Activated naive CD4-positive, alpha-beta T cell treated with anti-CD3 and anti-CD28 coated beads for 36 hours (primary cell): ENCODE measurements around the gene AUTS2. TPM values are rescaled to one million over a fixed set of nuclear protein-coding genes. Genes with fewer than 3 reads are reported as not detected.
"Not testable (repeated sequence)": the region's sequence is repeated elsewhere in the genome, so short reads cannot be mapped to it uniquely, and the experiment has no call there.

ENCODE experiments used
- CTCF ChIA-PET: fragments of 350-600 bp; sonication (Branson Sonifier 250); formaldehyde crosslinking; loops from one replicate; lab custom pipeline; 2021; ENCODE audit warnings: antibody characterized with exemption; lab: Charles Lee
- DNase-seq: peaks from one replicate; pipeline ENCODE4 v3.0.0-alpha.2; 2020
- H3K27ac Mint-ChIP-seq: one replicate; pipeline ENCODE4 v1.8.0; 2021; ENCODE audit warnings: mild to moderate bottlenecking, mixed read lengths
- H3K27me3 Mint-ChIP-seq: one replicate; pipeline ENCODE4 v1.8.0; 2021; ENCODE audit warnings: low read depth, mixed read lengths
- H3K36me3 Mint-ChIP-seq: one replicate; pipeline ENCODE4 v1.8.0; 2021; ENCODE audit warnings: low read depth, mixed read lengths
- H3K4me1 Mint-ChIP-seq: one replicate; pipeline ENCODE4 v1.8.0; 2021; ENCODE audit warnings: low read depth, mixed read lengths
- H3K4me3 Mint-ChIP-seq: one replicate; pipeline ENCODE4 v1.8.0; 2021; ENCODE audit warnings: mild to moderate bottlenecking, moderate library complexity, mixed read lengths
- H3K9me3 Mint-ChIP-seq: one replicate; pipeline ENCODE4 v1.8.0; 2021; ENCODE audit warnings: mixed read lengths
- intact Hi-C: fragments of 100-400 bp; cut with micrococcal nuclease; formaldehyde crosslinking; loops from one replicate; pipeline ENCODE4 v1.15.1; 2023
- total RNA-seq, 2 experiments: library from RNA; stranded (reverse); gene quantifications; one replicate each; pipeline ENCODE4 v1.2.3, GENCODE V29; 2021

The AUTS2 gene
- total RNA-seq, 2 experiments from 2014 or later, result 0.79 to 1.1 TPM

DNA sequence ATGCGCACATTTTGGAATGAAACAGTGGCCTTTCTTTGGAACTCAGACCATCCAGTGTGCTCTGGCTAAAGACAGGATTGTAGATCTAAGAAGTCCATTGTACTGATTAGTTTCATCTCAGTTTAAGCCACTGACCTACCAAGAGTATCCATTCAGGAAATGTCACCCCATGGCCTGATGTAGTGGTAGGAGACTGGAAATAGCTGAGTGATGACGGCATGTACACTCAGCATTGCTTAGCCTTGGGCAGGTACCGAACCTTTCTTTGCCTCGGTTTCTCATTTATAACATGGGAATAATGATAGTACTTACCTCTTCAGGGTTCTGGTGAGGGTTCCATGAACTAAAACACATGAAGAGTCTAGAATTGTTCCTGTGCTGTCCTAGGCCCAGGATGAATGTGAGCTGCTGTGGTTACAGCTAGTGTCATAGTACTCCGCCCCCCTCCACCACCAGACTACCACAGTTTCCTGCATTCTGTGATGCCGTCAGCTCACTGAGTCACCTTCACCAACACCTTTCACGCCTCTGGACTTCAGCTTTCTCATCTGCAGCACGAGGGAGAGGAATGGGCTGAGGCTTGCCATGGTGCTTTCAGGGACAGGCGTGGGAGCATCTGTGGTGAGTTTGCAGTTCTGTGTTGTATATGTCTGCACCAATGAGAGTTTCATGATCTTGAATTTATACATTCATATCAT, 1049.7 kb downstream of the AUTS2 start:
- Mint-ChIP-seq H3K9me3 (peaks cover 5% of the 10 kb centered on the region), H3K4me3 (no peak overlapping the region), H3K36me3 (peaks cover 2% of the 10 kb centered on the region), H3K27me3 (no peaks in the 10 kb centered on the region), H3K4me1 (peaks cover 8% of the 10 kb centered on the region), H3K27ac (no peak overlapping the region)
- CTCF ChIA-PET, result no interaction called here
- intact Hi-C loops, result loop anchor here (1.0 to 5.0 kb wide), 3 partner anchors 9 to 285 kb away; no protein-coding TSS in a partner anchor
- peak; percentile 84 for DNase-seq

DNA sequence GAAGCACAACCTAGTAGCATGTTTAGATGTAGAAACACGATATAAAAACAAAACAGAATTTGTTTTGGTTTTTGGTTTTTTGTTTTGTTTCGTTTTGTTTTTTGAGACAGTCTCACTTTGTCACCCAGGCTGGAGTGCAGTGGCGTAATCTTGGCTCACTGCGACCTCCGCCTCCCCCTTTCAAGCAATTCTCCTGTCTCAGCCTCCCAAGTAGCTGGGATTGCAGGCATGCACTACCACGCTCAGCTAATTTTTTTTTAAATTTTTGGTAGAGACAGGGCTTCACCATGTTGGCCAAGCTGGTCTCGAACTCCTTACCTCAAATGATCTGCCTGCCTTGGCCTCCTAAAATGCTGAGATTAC, 1050.2 kb downstream of the AUTS2 start:
- H3K27me3 Mint-ChIP-seq, CTCF ChIA-PET, H3K4me3 Mint-ChIP-seq, H3K4me1 Mint-ChIP-seq, H3K27ac Mint-ChIP-seq, DNase-seq, H3K9me3 Mint-ChIP-seq, H3K36me3 Mint-ChIP-seq: not testable (repeated sequence)
- intact Hi-C loops, result loop anchor here (1.0 to 5.0 kb wide), 3 partner anchors 9 to 286 kb away; no protein-coding TSS in a partner anchor

GRCh38 chr7:70649323-70649722, 1051.0 kb downstream of the AUTS2 start:
- Mint-ChIP-seq H3K36me3 (peaks cover 2% of the 10 kb centered on the region), H3K27ac (no peak overlapping the region), H3K4me1 (peaks cover 8% of the 10 kb centered on the region), H3K27me3 (no peaks in the 10 kb centered on the region), H3K4me3 (no peak overlapping the region), H3K9me3 (peaks cover 5% of the 10 kb centered on the region)
- intact Hi-C loops, result loop anchor here (2.0 to 5.0 kb wide), 2 partner anchors 48 to 287 kb away; no protein-coding TSS in a partner anchor
- DNase-seq, result no peak
- CTCF ChIA-PET, result no interaction called here

DNA sequence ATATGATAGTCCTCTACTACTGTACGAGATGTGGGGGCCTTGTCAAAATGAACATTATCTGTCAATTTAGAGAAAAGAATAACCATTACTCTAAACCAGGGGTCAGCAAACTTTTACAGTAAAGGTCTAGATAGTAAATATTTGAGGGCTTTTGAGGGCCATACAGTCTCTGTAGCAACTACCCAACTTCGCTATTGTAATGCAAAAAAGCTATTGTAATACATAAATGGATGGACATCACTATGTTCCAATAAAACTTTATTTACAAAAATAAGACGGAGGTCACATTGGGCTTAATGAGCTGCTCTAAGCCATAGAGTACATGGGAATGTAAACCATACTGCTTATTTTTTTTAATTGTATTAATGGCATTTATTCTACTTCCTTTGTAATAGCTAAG, 1055.9 kb downstream of the AUTS2 start:
- H3K4me3 Mint-ChIP-seq, result no peak overlapping the region
- H3K27ac Mint-ChIP-seq, result no peak overlapping the region

DNA sequence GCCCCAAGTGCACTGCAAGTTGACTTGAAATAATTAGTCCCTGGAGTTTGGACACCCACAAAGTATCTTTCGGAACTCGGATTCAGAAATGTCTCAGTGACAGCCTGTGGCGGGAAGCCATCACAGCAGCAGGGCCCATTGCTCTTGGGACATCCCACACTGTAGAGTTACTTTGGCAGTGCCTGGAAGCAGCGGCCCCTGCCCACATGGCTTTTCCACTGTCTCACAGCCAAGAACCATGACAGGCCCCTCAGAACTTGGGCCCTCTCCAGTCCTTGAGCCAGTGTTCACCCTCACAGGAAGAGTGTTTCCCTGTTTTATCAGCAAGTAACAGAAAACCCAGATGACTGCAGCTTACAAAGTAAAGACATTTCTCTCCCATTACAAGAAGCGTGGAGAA, 1056.7 kb downstream of the AUTS2 start:
- Mint-ChIP-seq H3K4me1 (peaks cover 9% of the 10 kb centered on the region), H3K27ac (no peak overlapping the region), H3K4me3 (no peak overlapping the region), H3K27me3 (peaks cover 3% of the 10 kb centered on the region), H3K36me3 (peaks cover 2% of the 10 kb centered on the region), H3K9me3 (peaks cover 5% of the 10 kb centered on the region)
- DNase-seq, result no peak
- intact Hi-C loops, result no loop called here
- CTCF ChIA-PET, result interaction anchor here (0.6 kb wide), 1 partner anchor 61 kb away, joined by 3 read pairs; no protein-coding TSS in a partner anchor

More for the DNA sequence above, 1055.9 kb downstream of the AUTS2 start:
- intact Hi-C loops, result no loop called here
- H3K27me3 Mint-ChIP-seq, result no peaks in the 10 kb centered on the region
- peaks cover 5% of the 10 kb centered on the region for H3K4me1 Mint-ChIP-seq
- CTCF ChIA-PET, result interaction anchor here (0.6 kb wide), 1 partner anchor 61 kb away, joined by 3 read pairs; no protein-coding TSS in a partner anchor
- H3K9me3 Mint-ChIP-seq, result peaks cover 5% of the 10 kb centered on the region
- H3K36me3 Mint-ChIP-seq, result peaks cover 2% of the 10 kb centered on the region
- DNase-seq, result no peak

DNA sequence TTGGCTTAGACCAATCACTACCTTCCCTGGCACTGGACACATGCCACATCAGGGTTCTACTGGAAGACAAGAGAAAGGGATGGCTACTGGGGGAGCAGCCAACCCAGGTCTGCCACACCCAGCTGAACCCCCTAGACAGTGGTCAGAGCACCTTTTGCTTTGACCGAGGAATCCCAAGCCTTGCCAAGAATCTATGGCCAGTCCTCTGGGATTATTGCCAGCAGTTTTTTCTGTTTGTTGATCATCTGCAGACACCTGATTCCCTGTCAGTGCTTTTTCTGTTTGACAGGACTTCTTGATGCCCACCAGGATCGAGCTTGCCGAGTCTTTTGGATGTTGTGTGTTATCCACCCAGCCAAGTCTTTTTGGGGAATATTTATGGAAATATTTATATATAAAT, 1057.4 kb downstream of the AUTS2 start:
- CTCF ChIA-PET, result no interaction called here
- Mint-ChIP-seq H3K27me3 (peaks cover 3% of the 10 kb centered on the region), H3K4me3 (no peak overlapping the region), H3K9me3 (peaks cover 5% of the 10 kb centered on the region), H3K4me1 (peaks cover 10% of the 10 kb centered on the region), H3K36me3 (peaks cover 2% of the 10 kb centered on the region), H3K27ac (no peak overlapping the region)
- intact Hi-C loops, result no loop called here
- DNase-seq, result no peak

- intact Hi-C loops, result loop anchor here (1.0 kb wide), 1 partner anchor 9 kb away; no protein-coding TSS in a partner anchor
- Mint-ChIP-seq H3K9me3 (no peaks in the 10 kb centered on the region), H3K36me3 (no peaks in the 10 kb centered on the region), H3K4me3 (no peak overlapping the region), H3K4me1 (peaks cover 10% of the 10 kb centered on the region), H3K27ac (no peak overlapping the region), H3K27me3 (peaks cover 3% of the 10 kb centered on the region)
- CTCF ChIA-PET, result no interaction called here
- DNase-seq, result no peak
These were observed 1059.3 kb downstream of the AUTS2 start for GRCh38 chr7:70657571-70657970.

DNA sequence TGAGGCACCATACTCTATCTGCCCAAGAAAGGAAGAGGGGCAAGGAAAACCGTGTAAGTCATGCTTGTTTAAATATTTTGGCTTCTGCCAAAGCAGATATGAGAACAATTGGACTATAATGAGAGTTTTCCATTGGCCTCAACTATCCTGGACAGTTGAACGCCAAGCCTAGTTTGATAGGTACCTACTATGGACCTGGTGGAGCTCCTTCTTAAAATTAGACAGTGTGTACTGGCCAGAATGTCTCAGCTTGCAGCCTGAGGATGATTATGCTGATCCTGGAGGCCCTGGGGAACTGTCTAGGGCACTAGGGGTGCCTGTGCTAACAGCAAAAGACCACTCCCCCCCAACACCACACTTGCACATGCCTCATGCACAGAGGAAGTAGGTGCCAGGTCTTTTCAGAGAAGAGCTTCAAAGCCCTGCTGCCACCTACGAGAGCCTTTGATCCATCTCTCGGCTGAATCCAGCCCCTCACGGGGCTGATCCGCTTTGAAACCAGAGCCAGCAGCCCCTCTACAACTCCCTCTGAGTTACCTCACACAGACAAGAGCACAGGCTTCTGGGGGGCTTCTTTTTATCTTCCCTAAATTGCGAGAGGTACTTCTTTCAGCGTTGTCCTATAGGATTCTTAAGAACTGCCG, 1059.8 kb downstream of the AUTS2 start:
- H3K4me1 Mint-ChIP-seq, result peaks cover 10% of the 10 kb centered on the region
- H3K4me3 Mint-ChIP-seq, result no peak overlapping the region
- no peak overlapping the region for H3K27ac Mint-ChIP-seq
- H3K36me3 Mint-ChIP-seq, result no peaks in the 10 kb centered on the region
- no peaks in the 10 kb centered on the region for H3K9me3 Mint-ChIP-seq
- no peak for DNase-seq
- intact Hi-C loops, result loop anchor here (1.0 kb wide), 1 partner anchor 10 kb away; no protein-coding TSS in a partner anchor
- CTCF ChIA-PET, result no interaction called here
- H3K27me3 Mint-ChIP-seq, result peaks cover 3% of the 10 kb centered on the region

DNA sequence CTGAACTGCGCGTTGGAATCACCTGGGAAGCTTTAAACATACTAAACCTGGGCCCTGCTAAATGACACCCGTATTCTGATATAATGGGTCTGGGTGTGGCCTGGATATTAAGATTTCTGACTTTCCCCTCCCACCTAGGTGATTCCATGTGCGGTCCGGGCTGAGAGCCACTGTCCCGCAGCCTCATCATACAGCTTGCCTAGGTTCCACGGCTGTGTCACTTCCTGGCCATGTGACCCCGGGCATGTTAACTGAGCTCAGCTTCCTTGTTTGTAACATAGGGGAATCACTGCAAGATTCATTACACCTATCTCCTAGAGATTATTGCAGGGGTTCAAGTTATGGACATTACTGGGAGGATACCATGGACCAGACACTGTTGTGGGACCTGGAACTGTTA, 1061.0 kb downstream of the AUTS2 start:
- H3K9me3 Mint-ChIP-seq, result no peaks in the 10 kb centered on the region
- intact Hi-C loops, result no loop called here
- no peak overlapping the region for H3K27ac Mint-ChIP-seq
- no peaks in the 10 kb centered on the region for H3K36me3 Mint-ChIP-seq
- H3K4me1 Mint-ChIP-seq, result peaks cover 10% of the 10 kb centered on the region
- CTCF ChIA-PET, result no interaction called here
- no peak overlapping the region for H3K4me3 Mint-ChIP-seq
- peaks cover 3% of the 10 kb centered on the region for H3K27me3 Mint-ChIP-seq
- DNase-seq, result peak; percentile 47

- peak; percentile 24 for DNase-seq
- CTCF ChIA-PET, result no interaction called here
- peaks cover 3% of the 10 kb centered on the region for H3K27me3 Mint-ChIP-seq
- H3K4me1 Mint-ChIP-seq, result peaks cover 10% of the 10 kb centered on the region
- no peaks in the 10 kb centered on the region for H3K36me3 Mint-ChIP-seq
- intact Hi-C loops, result loop anchor here (10.0 kb wide), 1 partner anchor 205 kb away; no protein-coding TSS in a partner anchor
- no peak overlapping the region for H3K4me3 Mint-ChIP-seq
- H3K9me3 Mint-ChIP-seq, result no peaks in the 10 kb centered on the region
- no peak overlapping the region for H3K27ac Mint-ChIP-seq
These were observed 1062.0 kb downstream of the AUTS2 start for GRCh38 chr7:70660154-70660818.

DNA sequence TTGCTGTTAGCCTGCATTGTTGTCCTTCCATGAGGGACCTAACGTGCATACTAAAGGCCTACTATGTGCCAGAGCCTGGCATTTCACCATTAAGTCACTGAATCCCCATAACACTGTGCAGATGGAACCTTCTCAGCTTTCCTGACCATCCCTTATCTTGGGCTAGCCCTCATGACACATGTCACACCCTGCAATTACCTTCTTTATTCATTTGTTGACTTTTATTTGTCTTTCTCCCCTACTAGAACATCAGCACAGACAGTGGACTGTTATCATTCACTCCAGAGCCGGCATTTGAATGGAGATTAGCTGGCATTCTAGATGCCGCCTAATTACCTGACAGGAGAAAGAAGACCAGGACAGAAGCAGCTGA, 1062.5 kb downstream of the AUTS2 start:
- no peak for DNase-seq
- intact Hi-C loops, result loop anchor here (10.0 kb wide), 1 partner anchor 206 kb away; no protein-coding TSS in a partner anchor
- no peak overlapping the region for H3K27ac Mint-ChIP-seq
- CTCF ChIA-PET, result no interaction called here
- H3K36me3 Mint-ChIP-seq, result no peaks in the 10 kb centered on the region
- H3K9me3 Mint-ChIP-seq, result no peaks in the 10 kb centered on the region
- H3K4me3 Mint-ChIP-seq, result no peak overlapping the region
- peaks cover 3% of the 10 kb centered on the region for H3K27me3 Mint-ChIP-seq
- peaks cover 10% of the 10 kb centered on the region for H3K4me1 Mint-ChIP-seq

- CTCF ChIA-PET, result no interaction called here
- Mint-ChIP-seq H3K36me3 (no peaks in the 10 kb centered on the region), H3K27me3 (peaks cover 3% of the 10 kb centered on the region), H3K4me3 (no peak overlapping the region), H3K27ac (no peak overlapping the region), H3K9me3 (no peaks in the 10 kb centered on the region), H3K4me1 (peaks cover 6% of the 10 kb centered on the region)
- DNase-seq, result no peak
- intact Hi-C loops, result loop anchor here (10.0 kb wide), 1 partner anchor 209 kb away; no protein-coding TSS in a partner anchor
These were observed 1065.4 kb downstream of the AUTS2 start for GRCh38 chr7:70663680-70664079.
